Activated naive CD8-positive, alpha-beta T cell (primary cell): Measurements from ENCODE around the gene ACBD6.
"Not testable (repeated sequence)": the region's sequence is repeated elsewhere in the genome, so short reads cannot be mapped to it uniquely, and the experiment has no call there.

Experiments used
- H3K27ac Mint-ChIP-seq: one replicate; pipeline ENCODE4 v1.8.0; 2021; ENCODE audit warnings: mixed read lengths
- H3K27me3 Mint-ChIP-seq: one replicate; pipeline ENCODE4 v1.8.0; 2021; ENCODE audit warnings: mixed read lengths
- H3K36me3 Mint-ChIP-seq: one replicate; pipeline ENCODE4 v1.8.0; 2021; ENCODE audit warnings: mixed read lengths
- H3K4me1 Mint-ChIP-seq: one replicate; pipeline ENCODE4 v1.8.0; 2021; ENCODE audit warnings: low read depth, mixed read lengths
- H3K4me3 Mint-ChIP-seq: one replicate; pipeline ENCODE4 v1.8.0; 2021; ENCODE audit warnings: mild to moderate bottlenecking, mixed read lengths
- H3K9me3 Mint-ChIP-seq: one replicate; pipeline ENCODE4 v1.8.0; 2021; ENCODE audit warnings: low read depth, mixed read lengths

The ACBD6 gene

DNA sequence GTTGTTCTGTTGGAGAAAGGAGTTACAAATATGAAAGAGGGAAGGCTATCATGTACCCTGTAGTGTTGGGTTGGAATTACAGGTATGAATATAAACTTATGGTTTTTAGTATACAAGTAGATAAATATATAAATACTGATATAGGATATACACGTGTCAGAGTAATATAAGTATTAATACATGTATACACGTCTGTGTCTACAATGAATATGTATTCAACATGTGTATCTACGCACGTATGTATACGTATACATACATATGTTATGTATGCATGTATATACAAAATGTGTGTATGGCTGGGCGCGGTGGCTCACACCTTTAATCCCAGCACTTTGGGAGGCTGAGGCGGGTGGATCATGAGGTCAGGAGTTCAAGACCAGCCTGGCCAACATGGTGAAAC lies 17.9 kb downstream of the ACBD6 start:
- H3K27me3 Mint-ChIP-seq = no peaks in the 10 kb centered on the region
- H3K27ac Mint-ChIP-seq = no peak overlapping the region
- no peak overlapping the region for H3K4me3 Mint-ChIP-seq
- peaks cover 18% of the 10 kb centered on the region for H3K4me1 Mint-ChIP-seq
- H3K36me3 Mint-ChIP-seq = peaks cover 7% of the 10 kb centered on the region
- no peaks in the 10 kb centered on the region for H3K9me3 Mint-ChIP-seq

DNA sequence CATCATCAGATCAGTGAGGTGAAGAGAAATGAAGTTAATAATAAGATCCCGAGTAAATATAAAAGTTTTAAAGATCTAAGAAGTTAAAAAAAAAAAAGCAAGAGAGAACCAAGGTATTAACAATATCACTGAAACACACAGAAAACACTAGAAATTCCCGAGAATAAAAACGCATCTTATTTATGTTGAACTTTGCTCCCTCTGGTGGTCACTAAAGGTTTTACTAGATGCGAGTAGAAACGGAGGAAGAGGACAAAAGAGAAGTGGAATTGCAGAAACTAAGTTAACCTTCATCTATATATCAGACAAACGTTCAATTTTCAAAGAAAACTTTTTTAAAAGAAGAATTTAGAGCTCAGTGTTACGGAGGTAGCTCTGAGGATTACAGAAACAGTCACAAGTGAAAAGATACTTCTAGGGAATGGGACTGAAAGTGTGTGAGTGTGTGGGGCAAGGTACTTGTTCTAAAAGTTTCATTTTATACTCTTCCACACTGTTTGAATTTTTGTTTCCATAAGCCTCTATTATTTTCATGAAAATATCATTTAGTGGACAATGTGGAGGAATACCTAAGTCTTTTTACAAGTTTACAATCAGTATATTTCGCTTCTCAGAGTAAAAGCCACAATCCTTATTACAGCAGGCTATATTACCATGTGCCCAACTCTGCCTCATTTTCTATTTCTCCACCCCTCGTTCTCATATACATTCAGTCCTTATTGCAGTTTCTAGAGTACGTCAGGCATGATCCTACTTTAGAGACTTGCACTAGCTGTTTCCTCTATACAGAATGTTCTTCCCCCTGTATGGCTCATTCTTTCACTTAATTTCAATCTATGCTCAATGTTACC lies 19.7 kb downstream of the ACBD6 start:
- no peaks in the 10 kb centered on the region for H3K27me3 Mint-ChIP-seq
- no peaks in the 10 kb centered on the region for H3K9me3 Mint-ChIP-seq
- H3K36me3 Mint-ChIP-seq = peaks cover 13% of the 10 kb centered on the region
- no peak overlapping the region for H3K27ac Mint-ChIP-seq
- H3K4me3 Mint-ChIP-seq = peak overlapping the region; percentile 3
- H3K4me1 Mint-ChIP-seq = peaks cover 13% of the 10 kb centered on the region

DNA sequence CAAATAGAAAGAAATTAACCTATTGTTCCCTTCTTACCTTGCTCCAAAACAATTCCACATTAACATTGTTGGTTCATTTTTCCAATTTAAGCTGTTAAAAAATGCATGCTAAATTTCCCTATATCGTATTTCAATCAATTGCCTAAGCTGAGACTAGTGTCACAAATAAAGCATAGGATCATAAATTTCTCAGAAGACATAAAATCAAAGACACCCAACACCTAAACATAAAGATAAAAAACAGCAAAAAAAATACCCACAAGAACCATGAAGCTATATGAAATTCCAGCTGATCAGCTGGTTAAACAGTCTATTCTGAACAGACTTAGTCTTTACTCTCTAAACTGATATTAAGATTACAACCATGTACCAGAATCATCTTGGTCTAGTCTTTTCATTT lies 32.3 kb downstream of the ACBD6 start:
- peaks cover 18% of the 10 kb centered on the region for H3K4me1 Mint-ChIP-seq
- no peak overlapping the region for H3K27ac Mint-ChIP-seq
- H3K27me3 Mint-ChIP-seq = no peaks in the 10 kb centered on the region
- peaks cover 7% of the 10 kb centered on the region for H3K9me3 Mint-ChIP-seq
- no peak overlapping the region for H3K4me3 Mint-ChIP-seq
- peaks cover 25% of the 10 kb centered on the region for H3K36me3 Mint-ChIP-seq

DNA sequence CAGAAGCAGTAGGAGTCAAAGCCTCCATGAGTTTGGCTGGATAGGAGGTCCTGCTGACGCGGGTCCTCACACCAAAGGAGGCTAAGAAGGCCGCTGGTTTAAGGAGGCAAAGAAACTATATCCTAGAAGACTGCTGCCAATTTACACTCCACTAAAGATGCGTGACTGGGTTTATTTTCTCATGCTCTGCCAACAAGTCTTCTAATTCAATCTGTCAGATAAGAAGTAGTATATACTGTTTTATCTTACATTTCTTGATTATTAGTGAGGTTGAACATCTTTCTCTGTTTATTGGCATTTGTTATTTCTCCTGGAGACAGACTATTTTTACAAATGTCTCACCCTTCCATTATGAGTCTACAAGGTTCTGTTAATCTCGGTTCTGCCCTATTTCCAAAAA lies 34.1 kb downstream of the ACBD6 start:
- peaks cover 22% of the 10 kb centered on the region for H3K9me3 Mint-ChIP-seq
- H3K27me3 Mint-ChIP-seq = no peaks in the 10 kb centered on the region
- H3K36me3 Mint-ChIP-seq = peaks cover 39% of the 10 kb centered on the region
- H3K27ac Mint-ChIP-seq = no peak overlapping the region
- H3K4me1 Mint-ChIP-seq = peaks cover 15% of the 10 kb centered on the region
- no peak overlapping the region for H3K4me3 Mint-ChIP-seq

DNA sequence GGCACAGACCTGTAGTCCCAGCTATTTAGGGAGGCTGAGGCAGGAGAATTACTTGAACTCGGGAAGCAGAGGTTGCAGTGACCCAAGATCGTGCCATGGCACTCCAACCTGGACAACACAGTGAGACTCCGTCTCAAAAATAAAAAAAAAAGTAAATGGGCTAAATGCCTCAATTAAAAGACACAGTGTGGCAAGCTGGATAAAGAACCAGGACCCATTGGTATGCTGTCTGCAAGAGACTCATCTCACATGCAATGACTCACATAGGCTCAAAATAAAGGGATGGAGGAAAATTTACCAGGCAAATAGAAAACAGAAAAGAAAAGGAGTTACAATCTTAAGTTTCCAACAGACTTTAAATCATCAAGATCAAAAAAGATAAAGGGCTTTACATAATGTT lies 40.3 kb downstream of the ACBD6 start:
- Mint-ChIP-seq H3K4me1 (peaks cover 13% of the 10 kb centered on the region), H3K9me3 (peaks cover 38% of the 10 kb centered on the region), H3K27me3 (no peaks in the 10 kb centered on the region), H3K36me3 (peaks cover 52% of the 10 kb centered on the region), H3K27ac (no peak overlapping the region), H3K4me3 (no peak overlapping the region)

DNA sequence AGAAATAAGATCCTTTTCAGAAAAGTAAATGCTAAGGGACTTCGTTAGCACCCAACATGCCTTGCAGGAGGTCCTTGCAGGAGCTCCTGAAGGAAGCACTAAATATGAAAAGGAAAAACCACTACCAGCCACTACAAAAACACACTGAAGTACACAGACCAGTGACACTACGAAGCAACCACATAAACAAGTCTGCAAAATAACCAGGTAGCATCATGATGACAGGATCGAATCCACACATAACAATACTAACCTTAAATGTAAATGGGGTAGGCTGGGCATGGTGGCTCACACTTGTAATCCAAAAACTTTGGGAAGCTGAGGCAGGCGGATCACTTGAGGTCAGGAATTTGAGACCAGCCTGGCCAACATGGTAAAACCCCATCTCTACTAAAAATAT lies 40.7 kb downstream of the ACBD6 start:
- H3K27ac Mint-ChIP-seq, H3K4me3 Mint-ChIP-seq, H3K27me3 Mint-ChIP-seq: not testable (repeated sequence)
- H3K4me1 Mint-ChIP-seq = peaks cover 13% of the 10 kb centered on the region
- peaks cover 38% of the 10 kb centered on the region for H3K9me3 Mint-ChIP-seq
- H3K36me3 Mint-ChIP-seq = peaks cover 54% of the 10 kb centered on the region

DNA sequence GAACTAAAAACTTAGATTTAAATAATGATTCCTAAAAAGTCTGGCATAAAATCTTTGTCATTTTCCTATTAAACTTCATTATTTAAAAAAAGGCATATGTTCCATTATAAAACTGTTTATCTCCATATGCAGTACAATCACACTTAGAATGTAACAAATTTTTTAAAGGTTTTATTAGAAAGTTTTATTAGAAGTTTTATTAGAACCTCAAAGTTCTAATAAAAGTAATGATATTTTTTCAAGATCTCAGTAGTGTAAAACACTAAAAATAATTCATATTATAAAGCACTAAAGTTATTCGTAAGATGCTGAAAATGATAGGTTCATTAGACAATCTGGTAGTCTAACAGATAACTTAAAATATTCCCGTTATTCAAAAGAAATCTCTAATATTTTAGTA lies 43.6 kb downstream of the ACBD6 start:
- Mint-ChIP-seq H3K4me1 (peaks cover 13% of the 10 kb centered on the region), H3K4me3 (no peak overlapping the region), H3K27me3 (no peaks in the 10 kb centered on the region), H3K36me3 (peaks cover 50% of the 10 kb centered on the region), H3K9me3 (peaks cover 20% of the 10 kb centered on the region), H3K27ac (no peak overlapping the region)

DNA sequence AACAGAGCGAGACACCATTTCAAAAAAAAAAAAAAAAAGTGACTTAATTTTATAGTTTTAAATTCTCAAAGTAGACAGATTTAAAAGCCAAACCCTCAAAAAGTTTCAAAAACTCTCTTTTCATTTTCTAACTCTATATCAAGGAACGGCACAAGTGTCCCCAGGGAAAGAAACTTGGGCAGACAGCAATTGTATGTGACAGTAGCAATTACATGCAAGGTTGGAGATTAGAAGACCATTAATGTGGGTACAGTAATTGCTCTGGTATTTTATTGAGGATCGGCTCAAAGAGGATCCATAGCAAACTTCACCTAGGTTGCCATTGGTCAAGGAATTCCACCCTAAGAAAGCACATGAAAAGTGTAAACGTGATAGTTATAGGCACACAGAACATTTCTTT lies 46.2 kb downstream of the ACBD6 start:
- H3K36me3 Mint-ChIP-seq = peaks cover 49% of the 10 kb centered on the region
- no peak overlapping the region for H3K4me3 Mint-ChIP-seq
- peaks cover 16% of the 10 kb centered on the region for H3K4me1 Mint-ChIP-seq
- H3K27ac Mint-ChIP-seq = no peak overlapping the region
- H3K9me3 Mint-ChIP-seq = peaks cover 12% of the 10 kb centered on the region
- no peaks in the 10 kb centered on the region for H3K27me3 Mint-ChIP-seq

DNA sequence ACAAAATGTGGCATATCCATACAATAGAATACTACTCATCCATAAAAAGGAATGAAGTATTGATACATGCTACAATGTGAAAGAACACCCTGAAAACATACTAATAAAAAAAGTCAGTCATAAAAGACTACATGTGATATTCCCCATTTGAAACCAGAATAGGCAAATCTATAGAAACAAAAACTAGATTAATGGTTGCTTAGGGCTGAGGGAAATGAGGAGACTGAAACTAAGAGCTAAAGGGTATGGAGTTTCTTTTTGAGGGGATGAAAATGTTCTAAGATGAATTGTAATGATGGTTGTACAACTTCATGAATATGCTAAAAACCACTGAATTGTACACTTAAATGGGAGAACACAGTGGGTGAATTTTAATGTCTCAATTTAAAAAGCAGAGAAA lies 50.9 kb downstream of the ACBD6 start:
- Mint-ChIP-seq H3K4me1 (peaks cover 21% of the 10 kb centered on the region), H3K27ac (no peak overlapping the region), H3K36me3 (peaks cover 42% of the 10 kb centered on the region), H3K9me3 (peaks cover 7% of the 10 kb centered on the region), H3K27me3 (no peaks in the 10 kb centered on the region), H3K4me3 (no peak overlapping the region)

DNA sequence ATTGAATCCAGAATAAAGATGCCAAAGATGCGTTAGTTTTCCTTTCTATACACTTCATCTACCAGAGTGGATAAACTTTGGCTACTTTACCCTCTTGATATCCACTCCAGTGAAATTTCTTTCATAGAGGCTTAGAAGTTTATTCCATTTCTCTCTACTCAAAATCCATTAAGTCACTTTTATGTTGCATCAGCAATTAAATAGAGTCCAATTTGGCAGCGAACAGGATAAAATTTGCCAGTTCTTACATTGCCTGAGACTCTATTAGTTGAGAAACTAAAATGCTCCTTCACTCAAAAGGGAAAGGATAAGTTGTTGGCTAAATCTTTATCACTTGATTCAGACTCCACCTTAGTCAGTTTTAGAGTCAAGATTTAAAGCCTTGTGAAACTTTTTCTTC lies 57.9 kb downstream of the ACBD6 start:
- Mint-ChIP-seq H3K27me3 (no peaks in the 10 kb centered on the region), H3K4me1 (peaks cover 8% of the 10 kb centered on the region), H3K4me3 (no peak overlapping the region), H3K9me3 (peaks cover 17% of the 10 kb centered on the region), H3K27ac (no peak overlapping the region), H3K36me3 (peaks cover 24% of the 10 kb centered on the region)

DNA sequence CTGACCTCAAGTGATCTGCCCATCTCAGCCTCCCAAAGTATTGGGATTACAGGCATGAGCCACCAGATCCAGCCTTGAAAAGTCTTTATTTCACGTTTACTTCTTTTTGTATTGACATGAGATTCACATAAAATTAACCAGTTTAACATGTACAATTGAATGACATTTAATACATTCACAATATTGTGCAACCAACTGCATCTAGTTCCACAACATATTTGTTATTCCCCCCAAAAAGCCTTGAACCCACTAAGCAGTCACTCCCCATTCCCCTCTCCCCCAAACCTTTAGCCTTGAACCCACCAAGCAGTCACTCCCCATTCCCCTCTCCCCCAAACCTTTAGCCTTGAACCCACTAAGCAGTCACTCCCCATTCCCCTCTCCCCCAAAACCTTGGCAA lies 62.0 kb downstream of the ACBD6 start:
- no peaks in the 10 kb centered on the region for H3K27me3 Mint-ChIP-seq
- peaks cover 40% of the 10 kb centered on the region for H3K36me3 Mint-ChIP-seq
- H3K27ac Mint-ChIP-seq = no peak overlapping the region
- peaks cover 1% of the 10 kb centered on the region for H3K4me1 Mint-ChIP-seq
- H3K4me3 Mint-ChIP-seq = no peak overlapping the region
- peaks cover 24% of the 10 kb centered on the region for H3K9me3 Mint-ChIP-seq

DNA sequence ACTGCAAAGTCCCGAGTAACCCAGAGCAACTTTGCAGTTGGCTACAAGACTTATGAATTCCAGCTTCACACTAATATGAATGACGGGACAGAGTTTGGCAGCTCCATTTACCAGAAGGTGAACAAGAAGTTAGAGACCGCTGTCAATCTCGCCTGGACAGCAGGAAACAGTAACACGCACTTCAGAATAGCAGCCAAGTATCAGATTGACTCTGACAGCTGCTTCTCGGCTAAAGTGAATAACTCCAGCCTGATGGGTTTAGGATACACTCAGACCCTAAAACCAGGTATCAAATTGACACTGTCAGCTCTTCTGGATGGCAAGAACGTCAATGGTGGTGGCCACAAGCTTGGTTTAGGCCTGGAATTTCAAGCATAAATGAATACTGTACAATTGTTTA lies 66.8 kb downstream of the ACBD6 start:
- Mint-ChIP-seq H3K4me1 (peaks cover 11% of the 10 kb centered on the region), H3K27me3 (no peaks in the 10 kb centered on the region), H3K27ac (no peak overlapping the region), H3K9me3 (peaks cover 20% of the 10 kb centered on the region), H3K36me3 (peaks cover 38% of the 10 kb centered on the region), H3K4me3 (no peak overlapping the region)

DNA sequence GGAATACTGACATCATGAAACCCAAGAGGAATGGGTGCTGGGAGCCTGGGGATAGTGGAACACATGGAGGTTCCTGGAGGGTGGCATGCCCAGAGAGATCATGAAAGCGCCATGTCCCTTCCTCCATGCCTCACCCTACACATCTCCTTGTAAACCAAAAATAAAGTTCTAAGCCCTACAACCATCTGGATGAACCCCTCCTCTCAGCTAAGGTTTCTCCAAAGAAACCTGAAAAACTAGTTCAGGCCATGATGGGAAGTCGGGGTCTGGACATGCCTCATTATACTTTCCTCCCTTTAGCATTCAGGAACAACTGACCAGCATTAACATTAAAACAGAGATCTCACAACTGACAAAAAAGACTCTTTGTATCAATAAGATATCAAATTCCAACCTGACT lies 68.5 kb downstream of the ACBD6 start:
- Mint-ChIP-seq H3K4me1 (peaks cover 10% of the 10 kb centered on the region), H3K9me3 (peaks cover 13% of the 10 kb centered on the region), H3K27ac (no peak overlapping the region), H3K27me3 (no peaks in the 10 kb centered on the region), H3K4me3 (no peak overlapping the region), H3K36me3 (peaks cover 40% of the 10 kb centered on the region)

DNA sequence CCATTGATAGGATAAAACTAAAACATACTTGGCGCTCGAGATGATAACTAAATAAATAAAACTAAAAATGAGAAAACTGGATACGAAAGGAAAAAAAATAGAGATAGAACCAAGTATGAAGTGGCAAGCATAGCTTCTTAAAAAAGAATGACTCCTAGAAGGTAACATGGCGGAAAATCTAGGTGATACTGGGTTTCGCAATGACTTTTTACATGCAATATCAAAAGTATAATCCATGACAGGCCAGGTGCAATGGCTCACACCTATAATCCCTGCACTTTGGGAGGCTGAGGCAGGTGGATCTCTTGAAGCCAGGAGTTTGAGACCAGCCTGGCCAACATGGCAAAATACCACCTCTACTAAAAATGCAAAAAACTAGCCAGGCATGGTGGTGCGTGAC lies 70.7 kb downstream of the ACBD6 start:
- no peaks in the 10 kb centered on the region for H3K27me3 Mint-ChIP-seq
- H3K27ac Mint-ChIP-seq = no peak overlapping the region
- H3K9me3 Mint-ChIP-seq = peaks cover 7% of the 10 kb centered on the region
- H3K4me3 Mint-ChIP-seq = no peak overlapping the region
- peaks cover 33% of the 10 kb centered on the region for H3K36me3 Mint-ChIP-seq
- peaks cover 15% of the 10 kb centered on the region for H3K4me1 Mint-ChIP-seq

DNA sequence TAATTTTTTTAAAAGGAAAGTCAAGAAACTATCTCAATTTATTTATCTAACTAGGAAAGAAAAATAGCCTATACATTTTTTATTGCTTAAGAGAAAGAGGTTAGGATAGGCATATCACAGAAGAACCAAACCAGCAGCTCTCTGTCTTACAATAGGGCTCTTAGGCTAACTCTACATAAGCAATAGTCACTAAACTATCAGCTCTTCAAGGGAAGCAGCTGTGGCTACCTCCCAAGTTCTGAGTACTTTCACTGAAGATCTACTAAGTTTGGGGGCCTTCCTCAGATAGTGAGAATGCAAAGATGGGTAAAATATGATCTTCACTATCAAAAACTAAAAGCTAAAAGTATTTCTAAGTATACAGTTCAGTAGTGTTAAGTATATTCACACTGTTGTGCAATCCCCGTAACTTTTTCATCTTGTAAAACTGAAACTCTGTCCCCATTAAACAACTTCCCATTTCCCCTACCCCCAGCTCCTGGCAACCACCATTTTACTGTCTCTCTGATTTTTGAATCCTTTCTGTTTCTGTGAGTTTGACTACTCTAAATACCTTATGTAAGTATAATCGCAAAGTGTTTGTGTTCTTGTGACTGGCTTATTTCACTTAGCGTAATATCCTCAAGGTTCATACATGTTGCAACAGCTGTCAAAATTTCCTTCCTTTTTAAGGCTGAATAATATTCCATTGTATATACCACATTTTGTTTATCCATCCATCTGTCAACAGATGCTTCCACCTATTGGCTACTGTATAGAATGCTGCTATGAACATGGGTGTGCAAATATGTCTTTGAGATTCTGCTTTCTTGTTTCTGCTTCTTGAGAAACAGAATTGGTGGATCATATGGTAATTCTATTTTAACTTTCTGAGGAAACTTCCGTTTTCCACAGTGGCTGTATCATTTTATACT lies 73.3 kb downstream of the ACBD6 start:
- H3K27me3 Mint-ChIP-seq = no peaks in the 10 kb centered on the region
- peaks cover 32% of the 10 kb centered on the region for H3K36me3 Mint-ChIP-seq
- H3K27ac Mint-ChIP-seq = no peak overlapping the region
- no peak overlapping the region for H3K4me3 Mint-ChIP-seq
- peaks cover 18% of the 10 kb centered on the region for H3K4me1 Mint-ChIP-seq
- peaks cover 2% of the 10 kb centered on the region for H3K9me3 Mint-ChIP-seq
